Measurements from ENCODE around the gene AP3M1. TPM values are rescaled to one million over a fixed set of nuclear protein-coding genes. Genes with fewer than 3 reads are reported as not detected.

Gene AP3M1
- total and polyA plus RNA-seq, 8 donors = 37.5 to 56.4 (median 53.8) TPM

GRCh38 chr10:74117738-74118137, 32.9 kb downstream of the AP3M1 start:
- DNase-seq (no peak), ATAC-seq (no peak)
- no peaks in the 10 kb centered on the region for H3K27me3 ChIP-seq
- intact Hi-C loops (cut with DNase I) = no loop called here
- H3K27ac ChIP-seq = no peak overlapping the region
- no peaks in the 10 kb centered on the region for H3K9me3 ChIP-seq
- no peak overlapping the region for H3K4me3 ChIP-seq
- H3K4me1 ChIP-seq = peaks cover 0 to 5% of the 10 kb centered on the region in 2 donors
- TF ChIP-seq CTCF (IDR thresholded peaks at IDR 0.05) = no peak
- peaks cover 0 to 99% of the 10 kb centered on the region in 2 donors for H3K36me3 ChIP-seq

GRCh38 chr10:74114041-74114448, 36.6 kb downstream of the AP3M1 start:
- intact Hi-C loops (cut with DNase I) = no loop called here
- H3K4me1 ChIP-seq = peaks cover 0 to 2% of the 10 kb centered on the region in 2 donors
- H3K4me3 ChIP-seq = no peak overlapping the region
- no peak for DNase-seq
- H3K27ac ChIP-seq = no peak overlapping the region
- H3K9me3 ChIP-seq = no peaks in the 10 kb centered on the region
- H3K27me3 ChIP-seq = no peaks in the 10 kb centered on the region
- H3K36me3 ChIP-seq = peaks cover 0 to 99% of the 10 kb centered on the region in 2 donors
- no peak for TF ChIP-seq CTCF (IDR thresholded peaks at IDR 0.05)
- ATAC-seq = no peak

- intact Hi-C loops (cut with DNase I) = no loop called here
- DNase-seq (peak in 1 of 4 donors; percentile 21), ATAC-seq (no peak)
- TF ChIP-seq CTCF (IDR thresholded peaks at IDR 0.05) = no peak
- Histone ChIP-seq H3K27me3 (no peaks in the 10 kb centered on the region), H3K4me1 (no peaks in the 10 kb centered on the region), H3K4me3 (no peak overlapping the region), H3K27ac (no peak overlapping the region), H3K36me3 (peaks cover 0 to 99% of the 10 kb centered on the region in 2 donors), H3K9me3 (no peaks in the 10 kb centered on the region)
Observed at GRCh38 chr10:74113546-74113945, 37.1 kb downstream of the AP3M1 start.

DNA sequence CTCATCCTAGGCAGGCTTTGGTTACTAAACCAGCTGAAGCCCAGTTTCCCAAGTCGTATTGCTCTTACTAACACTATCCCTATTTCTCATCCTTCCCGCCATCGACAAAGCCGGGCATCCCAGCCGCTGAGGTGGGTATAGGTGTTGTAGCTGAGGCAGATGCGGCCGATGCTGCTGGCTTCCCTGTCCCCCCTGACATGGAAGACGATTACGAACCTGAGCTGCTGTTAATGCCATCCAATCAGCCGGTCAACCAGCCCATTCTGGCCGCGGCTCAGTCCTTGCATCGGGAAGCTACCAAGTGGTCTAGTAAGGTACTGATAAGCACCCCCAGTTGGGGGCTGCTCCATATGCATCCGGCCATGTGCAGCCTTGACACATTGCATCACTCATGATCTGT, 38.8 kb downstream of the AP3M1 start:
- DNase-seq = peak in 1 of 4 donors; percentile 59
- Histone ChIP-seq H3K9me3 (no peaks in the 10 kb centered on the region), H3K27ac (no peak overlapping the region), H3K4me1 (no peaks in the 10 kb centered on the region), H3K36me3 (peaks cover 0 to 99% of the 10 kb centered on the region in 2 donors), H3K27me3 (no peaks in the 10 kb centered on the region), H3K4me3 (no peak overlapping the region)
- TF ChIP-seq CTCF (IDR thresholded peaks at IDR 0.05) = no peak
- intact Hi-C loops (cut with DNase I) = no loop called here
- no peak for ATAC-seq

GRCh38 chr10:74110120-74110519, 40.5 kb downstream of the AP3M1 start:
- ATAC-seq = no peak
- intact Hi-C loops (cut with DNase I) = no loop called here

More at GRCh38 chr10:74110120-74110519, 40.5 kb downstream of the AP3M1 start:
- Histone ChIP-seq H3K4me3 (no peak overlapping the region), H3K36me3 (peaks cover 0 to 99% of the 10 kb centered on the region in 2 donors), H3K9me3 (no peaks in the 10 kb centered on the region), H3K27me3 (no peaks in the 10 kb centered on the region), H3K27ac (no peak overlapping the region), H3K4me1 (no peaks in the 10 kb centered on the region)
- DNase-seq = no peak
- no peak for TF ChIP-seq CTCF (IDR thresholded peaks at IDR 0.05)
